HL-60 (cell line): Measurements from ENCODE around the gene SHROOM3.

ENCODE experiments used
- GABPA ChIP-seq: IDR thresholded peaks from 2 replicates; pipeline ENCODE4 v1.6.1; 2012; ENCODE audit warnings: low read depth
- POLR2AphosphoS5 ChIP-seq: IDR thresholded peaks from 2 replicates; pipeline ENCODE4 v1.6.1; 2012; ENCODE audit warnings: low read depth
- TF ChIP-seq, protein P1 (sequence below): IDR thresholded peaks from one replicate; pipeline ENCODE4 v1.5.1; 2011; ENCODE audit warnings: low read length, control low read depth, inconsistent platforms; ENCODE audit not compliant: insufficient read depth
- TF ChIP-seq, protein P2 (sequence below): IDR thresholded peaks from 2 replicates; pipeline ENCODE4 v1.6.1; 2012; ENCODE audit warnings: low read depth; ENCODE audit not compliant: insufficient replicate concordance

DNA sequence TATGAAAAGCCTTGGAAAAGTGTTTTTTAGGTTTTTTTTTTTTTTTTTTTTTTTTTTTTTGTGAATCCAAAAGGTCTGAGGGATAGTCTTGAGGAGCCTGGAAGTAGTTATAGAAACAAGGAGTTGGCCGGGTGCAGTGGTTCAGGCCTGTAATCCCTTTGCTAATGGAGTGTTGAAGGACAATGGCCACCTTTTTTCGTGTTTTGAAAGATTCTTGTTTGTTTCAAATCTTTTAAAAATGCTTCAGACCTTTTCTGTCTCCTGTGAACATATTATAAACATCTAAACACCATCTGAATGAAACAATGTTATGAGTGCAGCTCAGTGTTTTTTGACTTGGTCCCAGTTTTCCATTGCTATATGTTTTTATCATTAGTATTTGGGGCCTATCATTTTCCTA, 285.1 kb downstream of the SHROOM3 start:
- TF ChIP-seq, protein P1, sequence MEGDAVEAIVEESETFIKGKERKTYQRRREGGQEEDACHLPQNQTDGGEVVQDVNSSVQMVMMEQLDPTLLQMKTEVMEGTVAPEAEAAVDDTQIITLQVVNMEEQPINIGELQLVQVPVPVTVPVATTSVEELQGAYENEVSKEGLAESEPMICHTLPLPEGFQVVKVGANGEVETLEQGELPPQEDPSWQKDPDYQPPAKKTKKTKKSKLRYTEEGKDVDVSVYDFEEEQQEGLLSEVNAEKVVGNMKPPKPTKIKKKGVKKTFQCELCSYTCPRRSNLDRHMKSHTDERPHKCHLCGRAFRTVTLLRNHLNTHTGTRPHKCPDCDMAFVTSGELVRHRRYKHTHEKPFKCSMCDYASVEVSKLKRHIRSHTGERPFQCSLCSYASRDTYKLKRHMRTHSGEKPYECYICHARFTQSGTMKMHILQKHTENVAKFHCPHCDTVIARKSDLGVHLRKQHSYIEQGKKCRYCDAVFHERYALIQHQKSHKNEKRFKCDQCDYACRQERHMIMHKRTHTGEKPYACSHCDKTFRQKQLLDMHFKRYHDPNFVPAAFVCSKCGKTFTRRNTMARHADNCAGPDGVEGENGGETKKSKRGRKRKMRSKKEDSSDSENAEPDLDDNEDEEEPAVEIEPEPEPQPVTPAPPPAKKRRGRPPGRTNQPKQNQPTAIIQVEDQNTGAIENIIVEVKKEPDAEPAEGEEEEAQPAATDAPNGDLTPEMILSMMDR = no peak
- no peak for TF ChIP-seq POLR2AphosphoS5
- TF ChIP-seq, protein P2, sequence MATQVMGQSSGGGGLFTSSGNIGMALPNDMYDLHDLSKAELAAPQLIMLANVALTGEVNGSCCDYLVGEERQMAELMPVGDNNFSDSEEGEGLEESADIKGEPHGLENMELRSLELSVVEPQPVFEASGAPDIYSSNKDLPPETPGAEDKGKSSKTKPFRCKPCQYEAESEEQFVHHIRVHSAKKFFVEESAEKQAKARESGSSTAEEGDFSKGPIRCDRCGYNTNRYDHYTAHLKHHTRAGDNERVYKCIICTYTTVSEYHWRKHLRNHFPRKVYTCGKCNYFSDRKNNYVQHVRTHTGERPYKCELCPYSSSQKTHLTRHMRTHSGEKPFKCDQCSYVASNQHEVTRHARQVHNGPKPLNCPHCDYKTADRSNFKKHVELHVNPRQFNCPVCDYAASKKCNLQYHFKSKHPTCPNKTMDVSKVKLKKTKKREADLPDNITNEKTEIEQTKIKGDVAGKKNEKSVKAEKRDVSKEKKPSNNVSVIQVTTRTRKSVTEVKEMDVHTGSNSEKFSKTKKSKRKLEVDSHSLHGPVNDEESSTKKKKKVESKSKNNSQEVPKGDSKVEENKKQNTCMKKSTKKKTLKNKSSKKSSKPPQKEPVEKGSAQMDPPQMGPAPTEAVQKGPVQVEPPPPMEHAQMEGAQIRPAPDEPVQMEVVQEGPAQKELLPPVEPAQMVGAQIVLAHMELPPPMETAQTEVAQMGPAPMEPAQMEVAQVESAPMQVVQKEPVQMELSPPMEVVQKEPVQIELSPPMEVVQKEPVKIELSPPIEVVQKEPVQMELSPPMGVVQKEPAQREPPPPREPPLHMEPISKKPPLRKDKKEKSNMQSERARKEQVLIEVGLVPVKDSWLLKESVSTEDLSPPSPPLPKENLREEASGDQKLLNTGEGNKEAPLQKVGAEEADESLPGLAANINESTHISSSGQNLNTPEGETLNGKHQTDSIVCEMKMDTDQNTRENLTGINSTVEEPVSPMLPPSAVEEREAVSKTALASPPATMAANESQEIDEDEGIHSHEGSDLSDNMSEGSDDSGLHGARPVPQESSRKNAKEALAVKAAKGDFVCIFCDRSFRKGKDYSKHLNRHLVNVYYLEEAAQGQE = no peak
- TF ChIP-seq GABPA = no peak
